Measurements from ENCODE around the gene NYAP2. TPM values are rescaled to one million over a fixed set of nuclear protein-coding genes. Genes with fewer than 3 reads are reported as not detected.

NYAP2 gene
- total RNA-seq, 1 experiment from 2014 or later: not detected

DNA sequence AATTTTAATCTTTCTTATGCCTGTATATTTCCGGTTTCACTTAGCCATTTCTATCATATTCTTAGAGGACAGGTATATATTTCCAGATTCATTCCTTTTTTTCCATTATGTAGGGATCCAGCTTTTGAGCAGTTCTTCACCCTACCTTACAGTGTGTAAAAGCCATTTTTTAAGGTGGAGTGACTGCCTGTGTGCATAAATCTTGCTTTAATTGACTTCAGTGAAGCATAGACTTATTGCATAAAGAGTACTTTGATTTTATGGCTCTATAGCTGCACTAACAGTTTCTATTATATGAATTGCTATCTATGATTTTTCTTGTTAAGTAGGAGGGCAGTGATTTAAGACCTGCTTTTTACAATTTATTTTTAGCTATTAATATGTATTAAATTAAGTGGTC, 132.6 kb downstream of the NYAP2 start:
- ChIA-PET CTCF (no interaction called here), POLR2A (no interaction called here)

More for the DNA sequence above, 132.6 kb downstream of the NYAP2 start:
- no peak overlapping the region for H3K9ac ChIP-seq (ENCODE audit: low read length)
- no peak overlapping the region for H3K4me3 ChIP-seq (replicated peaks in 1 of 2; ENCODE audit: low read depth in 1 of 2, low read length in 2 of 2)
- no peak overlapping the region for H3K4me2 ChIP-seq (ENCODE audit: low read length)
- DNase-seq (ENCODE audit: low read depth, low spot score) (no peak), ATAC-seq (no peak)
- H3K9me2 ChIP-seq (ENCODE audit: insufficient read depth): no peaks in the 10 kb centered on the region
- RAD21 ChIA-PET (ENCODE audit: low non-redundant PET in 1 of 2, low total read pairs in 2 of 2, uncharacterized antibody in 2 of 2, unreplicated experiment in 2 of 2): no interaction called here
- H3K4me1 ChIP-seq (ENCODE audit: control insufficient read depth in 1 of 2, insufficient read depth in 2 of 2, low read length in 2 of 2): no peaks in the 10 kb centered on the region
- no peak overlapping the region for H3K27ac ChIP-seq (ENCODE audit: low read depth, low read length)
- H3K27me3 ChIP-seq (ENCODE audit: insufficient read depth, low read length): no peaks in the 10 kb centered on the region
- H3K79me2 ChIP-seq (ENCODE audit: insufficient read depth, low read length): no peaks in the 10 kb centered on the region
- H4K20me1 ChIP-seq (ENCODE audit: insufficient read depth): no peaks in the 10 kb centered on the region
- no peaks in the 10 kb centered on the region for H3K9me3 ChIP-seq (ENCODE audit: control insufficient read depth in 1 of 2, insufficient read depth in 1 of 2, low read depth in 1 of 2, low read length in 2 of 2)
- intact Hi-C loops (cut with micrococcal nuclease): no loop called here
- BruUV-seq (replicated peaks): no TSS peak
- no peaks in the 10 kb centered on the region for H3K36me3 ChIP-seq (ENCODE audit: control insufficient read depth in 1 of 2, insufficient read depth in 2 of 2, low read length in 2 of 2)
- TF ChIP-seq SRF (IDR thresholded peaks at IDR 0.05; ENCODE audit: low read depth): no peak
- TF ChIP-seq, protein P1, sequence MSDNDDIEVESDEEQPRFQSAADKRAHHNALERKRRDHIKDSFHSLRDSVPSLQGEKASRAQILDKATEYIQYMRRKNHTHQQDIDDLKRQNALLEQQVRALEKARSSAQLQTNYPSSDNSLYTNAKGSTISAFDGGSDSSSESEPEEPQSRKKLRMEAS (IDR thresholded peaks at IDR 0.05): no peak
- no peak for TF ChIP-seq ELF1 (IDR thresholded peaks at IDR 0.05; ENCODE audit: borderline replicate concordance, low read depth)
- no peak for TF ChIP-seq CEBPB (IDR thresholded peaks at IDR 0.05; ENCODE audit: low read depth)
- no peak for TF ChIP-seq POLR2A (IDR thresholded peaks at IDR 0.05; ENCODE audit: borderline replicate concordance, extremely low read depth, insufficient read depth, insufficient read length)
- TF ChIP-seq YY1 (IDR thresholded peaks at IDR 0.05; ENCODE audit: extremely low read depth, insufficient replicate concordance, low read depth, low read length): no peak
- no peak for TF ChIP-seq ZNF274 (IDR thresholded peaks at IDR 0.05; ENCODE audit: low read depth, low read length)
- no peak for TF ChIP-seq RAD21 (IDR thresholded peaks at IDR 0.05; ENCODE audit: low read depth)
- no peak for TF ChIP-seq CBX3 (IDR thresholded peaks at IDR 0.05; ENCODE audit: low read depth)
- TF ChIP-seq SP1 (IDR thresholded peaks at IDR 0.05; ENCODE audit: low read depth): no peak
- TF ChIP-seq, protein P2, sequence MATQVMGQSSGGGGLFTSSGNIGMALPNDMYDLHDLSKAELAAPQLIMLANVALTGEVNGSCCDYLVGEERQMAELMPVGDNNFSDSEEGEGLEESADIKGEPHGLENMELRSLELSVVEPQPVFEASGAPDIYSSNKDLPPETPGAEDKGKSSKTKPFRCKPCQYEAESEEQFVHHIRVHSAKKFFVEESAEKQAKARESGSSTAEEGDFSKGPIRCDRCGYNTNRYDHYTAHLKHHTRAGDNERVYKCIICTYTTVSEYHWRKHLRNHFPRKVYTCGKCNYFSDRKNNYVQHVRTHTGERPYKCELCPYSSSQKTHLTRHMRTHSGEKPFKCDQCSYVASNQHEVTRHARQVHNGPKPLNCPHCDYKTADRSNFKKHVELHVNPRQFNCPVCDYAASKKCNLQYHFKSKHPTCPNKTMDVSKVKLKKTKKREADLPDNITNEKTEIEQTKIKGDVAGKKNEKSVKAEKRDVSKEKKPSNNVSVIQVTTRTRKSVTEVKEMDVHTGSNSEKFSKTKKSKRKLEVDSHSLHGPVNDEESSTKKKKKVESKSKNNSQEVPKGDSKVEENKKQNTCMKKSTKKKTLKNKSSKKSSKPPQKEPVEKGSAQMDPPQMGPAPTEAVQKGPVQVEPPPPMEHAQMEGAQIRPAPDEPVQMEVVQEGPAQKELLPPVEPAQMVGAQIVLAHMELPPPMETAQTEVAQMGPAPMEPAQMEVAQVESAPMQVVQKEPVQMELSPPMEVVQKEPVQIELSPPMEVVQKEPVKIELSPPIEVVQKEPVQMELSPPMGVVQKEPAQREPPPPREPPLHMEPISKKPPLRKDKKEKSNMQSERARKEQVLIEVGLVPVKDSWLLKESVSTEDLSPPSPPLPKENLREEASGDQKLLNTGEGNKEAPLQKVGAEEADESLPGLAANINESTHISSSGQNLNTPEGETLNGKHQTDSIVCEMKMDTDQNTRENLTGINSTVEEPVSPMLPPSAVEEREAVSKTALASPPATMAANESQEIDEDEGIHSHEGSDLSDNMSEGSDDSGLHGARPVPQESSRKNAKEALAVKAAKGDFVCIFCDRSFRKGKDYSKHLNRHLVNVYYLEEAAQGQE (IDR thresholded peaks at IDR 0.05; ENCODE audit: low read depth): no peak
- no peak for TF ChIP-seq EZH2phosphoT487 (IDR thresholded peaks at IDR 0.05; ENCODE audit: borderline replicate concordance)
- TF ChIP-seq, protein P3, sequence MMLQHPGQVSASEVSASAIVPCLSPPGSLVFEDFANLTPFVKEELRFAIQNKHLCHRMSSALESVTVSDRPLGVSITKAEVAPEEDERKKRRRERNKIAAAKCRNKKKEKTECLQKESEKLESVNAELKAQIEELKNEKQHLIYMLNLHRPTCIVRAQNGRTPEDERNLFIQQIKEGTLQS (IDR thresholded peaks at IDR 0.05): no peak
- no peak for TF ChIP-seq EGR1 (IDR thresholded peaks at IDR 0.05; ENCODE audit: low read depth)
- TF ChIP-seq POLR2AphosphoS5 (IDR thresholded peaks at IDR 0.05; ENCODE audit: low read depth, low read length): no peak
- no peak for TF ChIP-seq ZFX (IDR thresholded peaks at IDR 0.05)
- no peak for TF ChIP-seq JUND (IDR thresholded peaks at IDR 0.05)
- TF ChIP-seq, protein P4, sequence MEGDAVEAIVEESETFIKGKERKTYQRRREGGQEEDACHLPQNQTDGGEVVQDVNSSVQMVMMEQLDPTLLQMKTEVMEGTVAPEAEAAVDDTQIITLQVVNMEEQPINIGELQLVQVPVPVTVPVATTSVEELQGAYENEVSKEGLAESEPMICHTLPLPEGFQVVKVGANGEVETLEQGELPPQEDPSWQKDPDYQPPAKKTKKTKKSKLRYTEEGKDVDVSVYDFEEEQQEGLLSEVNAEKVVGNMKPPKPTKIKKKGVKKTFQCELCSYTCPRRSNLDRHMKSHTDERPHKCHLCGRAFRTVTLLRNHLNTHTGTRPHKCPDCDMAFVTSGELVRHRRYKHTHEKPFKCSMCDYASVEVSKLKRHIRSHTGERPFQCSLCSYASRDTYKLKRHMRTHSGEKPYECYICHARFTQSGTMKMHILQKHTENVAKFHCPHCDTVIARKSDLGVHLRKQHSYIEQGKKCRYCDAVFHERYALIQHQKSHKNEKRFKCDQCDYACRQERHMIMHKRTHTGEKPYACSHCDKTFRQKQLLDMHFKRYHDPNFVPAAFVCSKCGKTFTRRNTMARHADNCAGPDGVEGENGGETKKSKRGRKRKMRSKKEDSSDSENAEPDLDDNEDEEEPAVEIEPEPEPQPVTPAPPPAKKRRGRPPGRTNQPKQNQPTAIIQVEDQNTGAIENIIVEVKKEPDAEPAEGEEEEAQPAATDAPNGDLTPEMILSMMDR (IDR thresholded peaks at IDR 0.05 in 2 of 3, conservative IDR thresholded peaks at IDR 0.05 in 1 of 3; ENCODE audit: borderline replicate concordance in 1 of 3, insufficient read depth in 1 of 3, low read depth in 2 of 3, low read length in 2 of 3): no peak
- TF ChIP-seq FOSL1 (IDR thresholded peaks at IDR 0.05; ENCODE audit: low read depth): no peak
- no peak for TF ChIP-seq TCF7L2 (IDR thresholded peaks at IDR 0.05; ENCODE audit: borderline replicate concordance, extremely low read depth, insufficient read depth, insufficient read length)
- no peak overlapping the region for H2AFZ ChIP-seq (ENCODE audit: low read depth, low read length, poor library complexity, severe bottlenecking)

All from HCT116 (cell line).